Pons (tissue), 1 donor: ENCODE measurements around the gene OPCML.

Source experiments
- DNase-seq: peaks from one replicate; pipeline ENCODE4 v3.0.0-alpha.2; 2016; ENCODE audit warnings: low spot score

The OPCML gene

DNA sequence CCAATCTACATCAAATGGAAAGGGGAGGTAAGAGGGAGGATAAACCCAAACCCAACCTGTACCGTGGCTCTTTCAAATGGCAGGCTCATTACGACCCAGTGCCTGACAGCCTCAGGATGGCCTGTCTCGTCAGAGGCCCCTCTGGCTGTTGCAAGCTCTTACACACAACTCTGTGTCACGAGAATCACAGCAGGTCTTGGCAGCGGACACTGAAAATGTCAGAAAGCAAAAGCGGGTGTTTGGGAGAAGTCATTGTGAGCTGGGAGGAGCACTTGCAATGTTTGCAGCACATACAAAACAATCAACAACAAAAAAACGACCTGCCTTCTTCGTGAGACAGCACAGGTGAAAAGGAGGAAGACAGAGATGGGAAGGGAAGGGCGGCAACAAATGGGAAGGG, 248.1 kb downstream of the OPCML start:
- DNase-seq: no peak

DNA sequence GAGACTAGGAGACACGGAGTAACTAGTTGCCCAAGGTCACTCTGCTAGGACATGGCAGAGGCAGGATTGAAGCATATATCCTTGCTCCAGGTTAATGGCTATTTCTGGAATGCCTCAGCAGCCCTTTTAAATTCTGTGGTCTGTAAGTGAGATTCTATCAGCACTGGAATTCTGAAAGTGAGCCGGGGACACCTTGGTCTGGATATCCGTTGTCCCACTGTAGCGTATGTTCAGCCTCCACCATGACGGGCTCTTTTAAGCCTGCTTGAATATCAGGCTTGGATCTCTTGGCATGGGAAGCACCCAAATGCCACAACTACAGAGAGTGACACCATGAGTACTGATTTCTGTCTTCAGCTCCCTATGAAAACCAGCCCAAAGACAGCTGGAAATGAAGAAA, 254.4 kb downstream of the OPCML start:
- DNase-seq: no peak

DNA sequence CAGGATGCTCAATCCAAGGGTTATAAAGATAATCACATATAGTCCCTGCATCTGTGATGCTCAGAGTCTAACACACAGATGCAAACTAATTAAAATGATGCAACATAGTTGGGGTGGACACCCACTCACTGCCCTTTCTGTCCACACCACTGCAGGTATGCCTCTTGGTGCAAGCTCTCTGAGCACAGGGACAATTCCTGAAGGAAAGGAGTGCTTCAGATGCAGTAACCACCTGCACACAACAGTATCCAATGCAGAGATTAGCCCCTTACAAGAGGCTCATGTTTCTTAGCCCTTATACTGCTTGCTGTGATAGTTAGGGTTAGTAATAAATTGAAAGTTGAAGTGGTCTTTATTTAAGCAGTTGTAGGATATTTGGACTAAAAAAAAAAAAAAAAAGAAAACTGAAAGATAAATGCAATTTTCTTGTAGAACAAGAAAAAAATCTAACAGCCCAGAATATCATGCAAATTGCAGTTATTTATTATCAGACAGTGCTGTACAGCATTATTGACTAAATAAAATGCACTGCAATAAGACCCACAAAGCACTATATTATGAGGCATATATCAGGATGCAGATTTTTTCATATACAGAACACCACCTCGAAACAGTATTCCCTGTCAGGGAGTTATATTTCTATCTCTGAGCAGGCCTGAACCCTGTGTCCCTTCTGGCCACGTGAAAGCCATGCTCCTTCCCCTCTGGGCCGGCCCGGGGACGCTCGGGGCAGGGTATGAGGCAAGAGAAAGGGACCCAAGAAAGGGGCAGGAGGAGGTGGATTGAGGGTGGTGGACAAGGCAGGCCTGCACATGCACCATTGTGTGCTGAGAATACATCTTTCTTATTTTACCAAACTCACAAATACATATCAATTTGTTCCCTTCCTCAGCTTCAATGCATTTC, 260.2 kb downstream of the OPCML start:
- DNase-seq: no peak

DNA sequence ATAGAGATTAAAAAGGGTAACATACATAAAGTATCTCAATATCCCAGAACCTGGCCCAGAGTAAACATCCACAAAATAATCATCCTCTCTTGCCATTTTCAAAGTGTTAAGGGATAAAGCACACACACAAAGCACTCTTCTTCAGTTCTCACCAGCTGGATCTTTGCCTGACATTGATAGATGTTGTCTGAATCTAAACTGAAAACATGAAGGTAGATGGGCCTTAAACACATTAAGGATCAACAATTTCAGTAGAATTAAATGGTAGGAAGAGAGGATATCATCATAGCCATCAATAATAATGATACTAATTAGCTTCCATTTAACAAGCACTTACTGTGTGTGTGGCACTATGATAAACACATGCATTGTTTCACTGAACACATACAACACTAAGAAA, 261.1 kb downstream of the OPCML start:
- peak; percentile 80 for DNase-seq

DNA sequence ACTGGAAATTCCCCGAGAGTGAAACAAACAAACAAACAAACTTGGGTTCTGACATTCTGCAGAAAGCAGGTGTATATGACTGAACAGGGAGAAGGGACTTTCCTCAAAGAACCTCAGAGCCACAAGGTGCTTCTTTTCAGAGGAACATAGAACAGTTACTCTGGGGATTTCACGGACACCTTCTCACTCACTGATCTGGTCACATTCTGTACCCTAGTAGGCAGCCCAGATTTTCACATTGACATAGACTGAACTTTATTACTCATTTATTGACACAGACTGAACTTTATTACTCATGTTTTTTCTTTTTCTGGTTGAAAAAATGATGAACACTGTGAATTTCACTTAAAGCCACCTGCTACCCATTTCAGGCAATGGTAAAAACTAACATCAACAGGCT, 263.0 kb downstream of the OPCML start:
- no peak for DNase-seq

DNA sequence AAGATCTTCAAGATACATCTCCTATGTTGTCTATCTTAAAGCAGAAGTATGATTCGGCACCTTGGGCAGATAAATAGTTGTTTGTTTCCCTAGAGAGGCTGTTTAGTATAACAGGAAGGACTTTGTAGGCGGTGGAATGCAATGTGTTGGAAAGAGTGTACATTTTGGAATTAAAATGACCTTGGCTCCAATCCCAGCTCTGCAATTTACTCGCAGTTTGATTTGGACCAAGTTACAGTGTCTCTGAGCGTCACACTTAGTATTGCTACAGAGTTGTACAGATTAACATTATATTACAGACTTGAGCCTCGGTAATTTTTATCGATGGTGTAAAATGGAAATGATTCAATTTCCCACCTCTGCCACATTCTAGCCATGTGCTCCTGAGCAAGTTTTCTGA, 265.3 kb downstream of the OPCML start:
- DNase-seq: no peak

DNA sequence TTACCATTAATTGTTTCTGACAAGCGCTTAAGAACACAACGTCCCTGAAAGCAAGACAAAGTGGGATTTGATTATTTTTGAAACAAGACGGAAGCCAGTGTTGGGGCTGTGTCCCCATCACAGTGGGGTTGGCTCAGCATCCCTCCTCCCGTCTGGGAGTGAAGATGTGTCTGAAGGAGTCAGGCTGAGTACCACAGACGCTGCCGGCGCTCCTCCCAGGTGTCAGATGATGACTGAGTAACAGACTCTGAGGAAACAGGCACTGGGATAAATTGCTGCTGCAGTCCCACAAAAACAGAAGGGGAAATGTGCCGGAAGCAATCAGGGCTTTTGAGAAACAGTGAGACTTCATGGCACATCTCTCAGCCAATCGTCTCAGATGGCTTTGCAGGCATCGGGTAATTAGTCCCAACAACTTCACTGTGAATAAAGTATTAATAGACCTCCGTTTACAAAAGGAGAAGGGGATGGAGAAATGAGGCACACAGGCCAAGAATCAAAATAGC, 266.7 kb downstream of the OPCML start:
- DNase-seq: no peak

DNA sequence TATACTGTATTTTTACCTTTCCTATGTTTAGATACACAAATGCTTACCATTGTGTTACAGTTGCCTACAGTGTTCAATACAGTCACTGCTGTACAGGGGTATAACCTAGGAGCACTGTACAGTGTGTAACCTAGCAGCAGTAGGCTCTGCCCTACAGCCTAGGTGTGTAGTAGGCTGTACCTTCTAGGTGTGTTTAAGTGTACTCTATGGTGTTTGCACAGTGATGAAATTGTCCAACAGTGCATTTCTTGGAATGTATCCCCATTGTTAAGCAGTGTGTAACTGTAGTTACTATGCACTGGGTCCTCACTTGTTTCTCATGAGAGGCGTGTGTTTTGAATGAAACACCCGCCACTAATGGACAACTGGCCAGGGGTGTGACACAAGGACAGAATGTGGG, 269.0 kb downstream of the OPCML start:
- no peak for DNase-seq

DNA sequence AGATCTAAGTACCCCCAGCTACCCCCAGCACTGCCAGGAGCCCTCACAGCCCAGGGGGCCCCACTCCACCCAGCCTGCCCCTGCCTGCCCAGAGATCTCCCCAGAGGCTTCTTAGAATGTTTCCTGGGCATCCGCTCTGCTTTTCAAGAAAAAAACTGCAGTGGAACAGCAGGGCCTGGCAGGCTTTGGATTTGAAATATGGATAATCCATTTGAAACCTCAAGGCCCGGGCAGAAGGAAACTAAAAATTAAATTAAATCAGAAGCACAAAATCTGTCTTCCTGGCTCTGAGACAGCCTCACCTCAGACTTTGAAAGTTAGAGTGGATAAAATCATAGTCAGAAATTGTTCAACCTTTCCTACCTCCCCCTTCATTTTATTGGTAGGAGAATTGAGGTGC, 273.6 kb downstream of the OPCML start:
- no peak for DNase-seq

DNA sequence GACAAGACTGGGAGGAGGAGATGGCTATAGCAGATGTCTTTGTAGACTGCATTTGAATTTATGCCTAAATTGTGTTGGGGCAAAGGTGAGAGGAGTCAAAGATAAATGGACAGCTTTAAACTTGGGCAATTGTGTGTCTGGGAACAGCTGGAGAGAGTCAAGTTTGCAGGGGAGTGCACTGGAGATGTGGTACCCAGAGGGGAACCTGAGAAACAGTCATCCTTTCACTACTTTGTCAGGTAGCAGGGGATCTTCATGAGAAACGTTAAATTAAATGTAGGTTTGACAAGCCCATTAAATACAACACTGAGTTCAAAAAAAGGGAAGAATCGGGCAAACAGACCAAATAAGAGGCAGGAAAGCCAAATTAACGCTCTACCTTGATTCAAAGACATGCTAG, 277.7 kb downstream of the OPCML start:
- DNase-seq: no peak

DNA sequence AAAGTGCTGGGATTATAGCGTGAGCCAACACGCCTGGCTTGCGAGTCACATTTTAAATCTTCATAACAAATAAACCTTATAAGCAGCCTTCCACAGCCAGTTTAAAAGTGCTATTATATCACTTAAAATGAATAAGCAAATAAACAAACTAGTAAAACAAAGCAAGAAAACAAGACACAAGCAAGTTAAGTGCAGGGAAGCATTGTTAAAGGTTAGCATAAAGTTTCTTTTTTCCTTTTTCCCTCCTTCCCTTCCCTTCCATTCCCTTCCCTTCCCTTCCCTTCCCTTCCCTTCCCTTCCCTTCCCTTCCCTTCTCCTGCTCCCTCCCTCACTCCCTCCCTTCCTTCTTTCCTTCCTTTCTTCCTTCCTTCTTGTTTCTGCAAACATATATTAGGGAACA, 278.7 kb downstream of the OPCML start:
- no peak for DNase-seq

DNA sequence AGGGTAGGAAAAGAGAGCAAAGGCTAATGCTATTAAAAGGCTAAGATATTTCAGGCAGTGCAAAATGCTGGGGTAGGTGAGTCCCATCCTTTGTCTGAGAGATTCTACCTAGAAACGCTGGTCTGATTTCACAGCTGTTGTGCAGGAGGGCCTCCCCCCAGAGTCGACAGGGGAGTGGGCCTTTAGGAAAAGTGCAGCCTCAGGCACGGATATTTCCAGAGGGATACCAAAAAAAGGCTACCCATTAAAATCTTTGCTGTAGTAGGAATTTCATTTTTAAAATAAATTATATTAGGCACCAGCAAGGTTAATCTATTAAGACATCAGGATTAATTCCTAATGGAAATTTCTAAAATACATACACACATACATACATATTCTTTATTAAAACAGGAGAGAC, 280.5 kb downstream of the OPCML start:
- no peak for DNase-seq

DNA sequence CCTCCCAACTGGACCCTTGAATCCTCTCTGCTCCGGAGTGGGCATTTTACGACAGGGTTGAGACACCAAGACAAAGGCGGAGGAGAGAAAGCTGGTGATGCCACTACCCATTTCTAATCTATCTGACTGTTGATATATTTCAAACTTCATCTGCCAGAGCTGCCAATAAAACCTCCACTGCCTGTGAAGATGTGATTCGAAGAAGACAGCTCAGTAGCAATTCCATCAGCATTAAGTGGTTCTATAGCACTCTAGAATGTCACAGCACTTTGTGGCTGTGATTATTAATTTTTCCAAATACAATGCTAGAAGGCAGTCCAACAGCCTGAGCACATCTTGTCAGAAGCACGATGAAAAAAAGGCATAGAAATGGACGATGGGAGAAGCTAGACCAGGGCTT, 282.8 kb downstream of the OPCML start:
- DNase-seq: no peak

DNA sequence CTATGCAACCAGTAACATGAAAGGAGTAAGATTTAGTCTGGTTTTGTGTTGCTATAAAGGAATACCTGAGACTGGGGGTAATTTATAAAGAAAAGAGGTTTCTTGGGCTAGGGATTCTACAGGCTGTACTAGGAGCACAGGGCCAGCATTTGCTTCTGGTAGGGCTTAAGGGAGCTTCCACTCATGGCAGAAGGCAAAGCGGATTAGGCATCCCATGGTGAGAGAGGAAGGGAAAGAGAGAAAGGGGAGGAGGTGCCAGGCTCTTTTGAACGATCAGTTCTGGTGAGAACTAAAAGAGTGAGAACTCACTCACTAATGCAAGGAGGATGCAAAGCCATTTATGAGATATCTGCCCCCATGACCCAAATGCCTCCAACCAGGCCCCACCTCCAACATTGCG, 283.2 kb downstream of the OPCML start:
- DNase-seq: no peak

DNA sequence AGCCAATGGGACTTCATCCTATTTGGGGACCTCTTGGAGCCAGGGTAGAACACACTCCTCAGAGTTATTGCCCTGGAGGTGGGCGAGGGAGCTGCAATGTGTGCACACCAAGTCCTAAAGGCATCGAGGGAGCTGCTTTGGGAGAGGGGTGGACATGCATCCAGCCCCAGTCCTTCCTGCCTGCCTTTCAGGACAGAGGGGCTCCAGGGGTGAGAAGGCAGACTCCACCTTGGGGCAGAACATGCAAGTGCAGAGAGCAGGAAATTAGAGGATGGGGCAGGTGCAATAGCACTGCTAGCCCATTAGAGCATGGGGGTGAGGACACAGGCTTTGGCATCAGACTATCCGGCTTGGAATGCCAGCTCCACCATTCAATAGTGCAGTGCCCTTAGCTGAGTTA, 288.5 kb downstream of the OPCML start:
- DNase-seq: no peak

DNA sequence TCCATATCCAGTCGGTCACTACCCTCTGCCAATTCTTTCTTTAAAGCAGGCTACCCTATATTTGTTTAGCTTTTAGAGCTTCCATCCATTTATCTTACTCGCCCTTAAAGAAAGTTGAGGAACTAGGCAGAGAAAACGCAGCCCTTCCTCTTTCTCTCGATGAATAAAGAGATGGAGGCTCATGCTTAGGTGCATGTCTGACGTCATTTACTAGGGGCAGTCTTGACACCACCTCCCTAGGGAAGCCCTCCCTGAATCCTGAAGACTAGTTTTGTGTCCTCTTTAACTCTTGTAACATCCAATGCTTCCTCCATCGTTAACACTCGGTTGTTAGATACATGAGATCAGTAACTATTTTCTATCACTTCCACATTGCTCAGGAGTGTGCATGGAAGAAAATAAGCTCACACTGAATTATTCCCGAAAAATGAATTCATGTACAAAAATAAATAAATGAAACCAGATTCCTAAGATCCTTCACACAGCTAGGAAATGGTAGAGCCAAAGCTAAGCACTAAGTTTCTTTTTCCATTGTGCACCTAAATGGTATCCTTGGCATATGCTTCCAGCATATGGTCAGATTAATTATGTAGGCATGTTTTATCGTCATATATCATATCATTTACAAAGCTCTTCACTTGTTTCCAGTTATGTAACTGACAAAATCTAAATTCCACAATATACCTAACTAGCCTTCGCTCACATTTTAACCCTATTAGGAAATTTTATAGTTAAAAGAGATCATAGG, 291.2 kb downstream of the OPCML start:
- no peak for DNase-seq

DNA sequence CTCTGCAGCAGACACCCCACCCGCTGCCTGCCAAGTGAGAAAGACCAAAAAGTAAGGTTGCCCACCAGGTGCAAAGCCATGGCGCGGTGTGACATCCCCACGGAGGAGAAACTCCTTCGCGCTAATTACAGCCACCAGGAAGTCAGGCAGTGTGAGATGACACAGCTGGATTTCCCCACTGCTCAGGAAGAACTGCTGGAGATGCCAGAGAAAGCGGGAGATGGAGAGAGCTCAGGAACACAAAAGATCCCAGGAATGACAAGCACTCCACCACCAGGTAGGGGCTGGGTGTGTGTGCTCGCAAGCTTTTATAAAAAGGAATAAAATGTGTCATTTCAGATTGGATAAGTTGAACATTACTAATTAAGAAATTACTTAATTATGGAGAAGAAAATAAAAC, 292.7 kb downstream of the OPCML start:
- DNase-seq: no peak

DNA sequence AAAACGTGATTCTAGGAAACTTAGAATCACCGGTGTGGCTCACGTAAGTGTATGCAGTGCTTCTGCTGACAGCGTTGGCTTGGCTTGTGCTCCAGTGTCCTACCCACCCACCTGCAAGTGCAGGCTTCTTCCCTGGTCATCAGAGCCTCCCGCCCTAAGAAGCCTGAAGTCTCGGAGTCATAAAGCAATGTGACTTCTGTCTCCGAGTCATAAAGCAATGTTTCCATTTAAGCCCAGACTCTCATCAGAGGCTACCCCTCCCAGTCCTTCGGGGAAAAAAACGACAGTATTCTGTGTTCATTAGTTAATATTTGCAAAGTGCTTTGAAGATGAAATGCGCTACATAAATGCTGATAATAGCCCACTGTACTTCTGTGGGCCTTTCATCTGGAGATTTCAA, 293.8 kb downstream of the OPCML start:
- no peak for DNase-seq

DNA sequence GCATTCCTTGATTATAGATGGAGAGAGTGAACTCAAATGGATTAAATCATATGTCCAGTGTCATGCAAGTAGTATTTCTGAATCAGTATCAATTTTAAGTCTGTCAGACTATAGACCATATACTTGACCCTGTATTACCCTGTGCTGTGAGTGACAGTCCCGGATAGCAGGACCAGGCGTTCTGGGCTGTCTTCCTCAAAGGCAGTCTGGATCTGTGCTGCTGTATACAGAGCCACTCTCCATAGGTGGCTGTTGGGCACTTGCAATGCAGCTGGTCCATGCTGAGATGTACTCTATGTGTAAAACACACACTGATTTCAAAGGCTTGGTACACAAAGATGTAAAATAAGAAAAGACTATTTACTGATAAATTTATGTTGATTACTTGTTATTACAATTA, 294.3 kb downstream of the OPCML start:
- no peak for DNase-seq

DNA sequence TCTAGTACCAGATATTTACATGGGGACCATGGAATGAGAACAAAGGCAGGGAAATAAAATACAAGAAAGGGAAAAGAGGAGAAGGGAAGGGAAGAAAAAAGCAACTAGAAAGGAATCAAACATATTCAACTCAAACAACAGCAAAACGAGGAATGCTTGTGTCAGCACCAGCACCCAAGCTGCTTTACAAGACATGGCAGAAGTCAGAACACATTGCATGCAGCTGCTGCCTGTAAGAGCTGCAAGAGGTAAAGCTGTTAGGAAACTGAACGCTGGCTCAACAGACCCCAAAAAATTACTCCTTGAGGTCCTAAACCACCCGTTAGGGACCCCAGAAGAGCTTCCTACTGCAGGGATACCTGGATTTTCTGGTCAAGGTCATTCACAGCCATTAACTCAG, 296.9 kb downstream of the OPCML start:
- DNase-seq: no peak

DNA sequence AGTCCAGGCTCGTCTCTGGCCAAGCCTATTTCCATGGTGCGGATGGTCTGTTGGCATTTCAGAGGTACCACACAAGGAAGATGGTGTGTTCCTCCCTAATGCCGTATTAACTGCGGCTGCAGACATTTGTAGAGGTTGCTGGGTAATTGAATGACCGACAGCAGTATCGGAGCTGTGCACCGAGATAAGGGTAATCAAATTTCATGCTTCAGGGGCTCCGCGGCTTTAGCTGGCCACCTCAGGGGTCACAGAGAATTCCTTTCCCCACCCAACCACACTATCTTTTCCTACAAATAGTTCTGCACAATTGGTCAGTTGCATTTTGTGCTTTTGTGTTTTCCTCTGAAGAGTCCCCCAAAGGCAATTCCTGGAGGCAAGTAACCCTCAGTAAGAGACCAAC, 297.4 kb downstream of the OPCML start:
- no peak for DNase-seq

DNA sequence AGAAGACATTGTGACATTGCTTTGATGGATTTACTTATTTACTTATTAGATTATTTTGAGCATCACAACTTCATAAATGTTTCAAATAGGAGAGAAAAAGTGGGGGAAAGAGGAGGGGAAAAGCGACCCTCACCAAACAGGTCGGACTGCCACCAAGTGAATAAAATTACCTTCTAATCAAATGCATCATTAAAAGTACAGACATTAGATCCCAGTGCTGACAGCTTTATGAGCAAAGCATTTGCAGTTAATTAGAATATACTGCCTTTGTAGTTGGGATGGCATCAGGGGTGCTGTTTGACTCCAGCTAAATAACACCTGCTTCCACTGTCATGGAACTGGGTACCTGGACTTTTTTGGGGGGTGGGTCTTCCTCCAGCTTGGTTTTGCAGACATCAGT, 299.6 kb downstream of the OPCML start:
- DNase-seq: no peak

DNA sequence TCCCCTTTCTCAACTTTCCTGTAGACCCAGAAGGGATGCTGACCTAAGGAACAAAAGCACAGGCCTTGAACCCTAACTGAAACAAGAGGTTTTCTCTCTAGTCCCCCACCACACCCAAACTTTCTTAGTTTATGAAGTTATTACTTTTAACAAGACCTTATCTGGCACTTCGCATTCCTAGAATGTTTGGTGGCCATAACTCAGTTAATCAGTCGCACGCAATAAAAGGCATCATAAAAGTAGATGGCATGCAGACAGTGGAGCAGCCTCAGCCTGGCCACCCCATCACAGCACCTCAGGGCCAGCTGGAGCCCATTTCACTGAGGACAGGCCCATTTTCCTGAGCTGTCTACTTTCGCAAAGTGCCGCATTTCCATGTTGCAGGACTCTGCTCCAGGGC, 301.9 kb downstream of the OPCML start:
- no peak for DNase-seq
